CD4-positive, alpha-beta T cell treated with Interleukin-17A for 4 hours (primary cell): ENCODE results near the gene SEC16A.

Experiments
- DNase-seq: peaks from one replicate; pipeline ENCODE4 v3.0.0-alpha.2; 2020; ENCODE audit warnings: mixed read lengths

The SEC16A gene

DNA sequence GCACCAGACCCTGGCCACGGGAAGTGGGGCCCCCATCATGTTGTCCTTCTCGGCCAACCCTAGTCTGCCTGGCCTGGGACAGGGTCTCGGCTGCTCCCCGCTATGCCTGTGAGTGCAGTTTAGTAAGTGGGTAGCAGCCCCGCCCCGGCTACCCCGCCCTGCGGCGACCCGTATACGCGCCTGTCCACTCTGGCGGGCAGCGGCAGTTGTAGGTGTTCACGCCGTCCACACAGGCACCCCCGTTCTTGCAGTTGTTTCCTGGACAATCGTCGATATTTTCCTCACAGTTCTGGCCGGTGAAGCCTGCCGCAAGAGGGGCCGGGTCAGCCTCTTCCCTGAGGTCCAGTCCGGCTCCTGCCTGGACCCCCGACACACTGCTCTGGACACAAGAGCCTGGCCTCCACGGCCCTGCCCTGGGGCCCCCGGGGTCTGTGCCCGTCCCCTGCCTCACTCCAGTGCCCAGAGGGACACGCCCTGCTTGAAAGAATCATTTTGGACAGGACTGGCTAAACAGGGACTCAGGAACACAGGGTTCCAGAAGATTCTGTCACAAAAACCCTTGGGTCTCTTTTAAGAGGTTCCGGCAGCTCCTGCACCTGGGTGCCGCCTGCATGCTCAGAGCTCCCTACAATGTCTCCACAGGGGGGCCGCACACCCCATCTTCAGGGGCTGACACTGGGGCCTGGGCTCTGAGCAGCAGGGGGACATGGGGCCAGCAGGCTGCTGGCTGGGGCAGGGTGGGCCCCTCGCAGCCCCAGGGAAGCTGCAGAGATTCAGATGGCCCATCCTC lies 36.6 kb upstream of the SEC16A start:
- DNase-seq = no peak

DNA sequence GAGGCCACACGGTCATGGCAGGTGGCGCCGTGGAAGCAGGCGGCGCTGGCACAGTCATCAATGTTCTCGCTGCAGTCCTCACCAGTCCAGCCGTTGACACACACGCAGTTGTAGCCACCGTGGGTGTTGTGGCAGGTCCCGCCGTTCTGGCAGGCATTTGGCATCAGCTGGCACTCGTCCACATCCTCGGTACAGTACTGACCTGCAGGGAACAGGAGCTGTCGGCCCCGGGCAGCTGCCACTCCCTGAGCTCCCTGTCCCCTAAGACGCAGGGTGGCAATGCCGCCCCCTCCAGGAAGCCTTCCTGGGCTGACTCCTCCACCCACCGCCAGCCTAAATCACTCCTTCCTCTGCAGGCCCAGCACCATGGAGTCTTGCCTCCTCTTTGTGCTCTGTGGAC lies 35.8 kb upstream of the SEC16A start:
- no peak for DNase-seq

DNA sequence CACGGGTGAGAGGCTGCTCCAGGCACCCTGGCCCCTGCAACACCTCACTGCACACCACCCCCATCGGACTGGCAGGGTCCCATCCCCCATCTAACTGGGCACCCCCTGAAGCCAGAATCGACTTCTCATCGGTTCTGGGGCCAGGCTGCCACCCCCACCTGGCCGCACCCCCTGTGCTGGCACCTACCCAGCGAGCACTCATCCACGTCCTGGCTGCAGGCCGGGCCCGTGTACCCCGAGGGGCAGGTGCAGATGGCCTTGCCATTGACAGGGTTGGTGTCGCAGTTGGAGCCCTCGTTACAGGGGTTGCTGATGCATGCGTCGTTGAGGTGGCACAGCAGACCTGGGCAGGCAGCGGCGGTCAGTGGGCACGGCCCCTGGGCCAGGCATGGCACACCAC lies 35.1 kb upstream of the SEC16A start:
- DNase-seq = no peak

DNA sequence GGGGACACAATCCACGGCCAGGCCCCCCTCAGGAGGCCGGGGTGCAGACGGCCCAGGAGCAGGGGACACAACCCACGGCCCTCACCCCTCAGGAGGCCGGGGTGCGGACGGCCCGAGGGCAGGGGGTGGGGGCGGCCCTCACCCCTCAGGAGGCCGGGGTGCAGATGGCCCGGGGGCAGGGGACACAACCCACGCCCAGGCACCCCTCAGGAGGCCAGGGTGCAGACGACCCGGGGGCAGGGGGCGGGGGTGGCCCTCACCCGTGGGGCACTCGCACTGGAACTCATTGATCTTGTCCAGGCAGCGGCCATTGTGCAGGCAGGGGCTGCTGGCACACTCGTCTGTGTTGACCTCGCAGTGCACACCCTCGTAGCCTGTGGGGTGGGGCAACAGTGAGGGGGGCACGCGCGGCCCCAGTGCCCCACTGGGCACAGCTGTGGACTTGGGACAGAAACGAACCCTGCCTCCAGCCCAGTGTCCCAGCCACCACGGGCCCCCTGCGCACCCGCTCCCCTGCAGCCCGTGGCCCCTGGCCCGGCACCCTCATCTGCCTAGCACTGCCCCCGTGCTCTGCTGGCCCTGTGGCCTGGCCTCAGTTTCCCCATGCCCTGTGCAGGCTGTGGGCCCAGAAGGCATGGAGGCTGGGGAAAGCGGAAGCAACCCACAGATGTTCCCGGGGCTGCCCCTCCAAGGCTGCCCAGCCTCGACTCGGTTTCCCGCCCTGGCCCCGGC lies 34.3 kb upstream of the SEC16A start:
- no peak for DNase-seq

DNA sequence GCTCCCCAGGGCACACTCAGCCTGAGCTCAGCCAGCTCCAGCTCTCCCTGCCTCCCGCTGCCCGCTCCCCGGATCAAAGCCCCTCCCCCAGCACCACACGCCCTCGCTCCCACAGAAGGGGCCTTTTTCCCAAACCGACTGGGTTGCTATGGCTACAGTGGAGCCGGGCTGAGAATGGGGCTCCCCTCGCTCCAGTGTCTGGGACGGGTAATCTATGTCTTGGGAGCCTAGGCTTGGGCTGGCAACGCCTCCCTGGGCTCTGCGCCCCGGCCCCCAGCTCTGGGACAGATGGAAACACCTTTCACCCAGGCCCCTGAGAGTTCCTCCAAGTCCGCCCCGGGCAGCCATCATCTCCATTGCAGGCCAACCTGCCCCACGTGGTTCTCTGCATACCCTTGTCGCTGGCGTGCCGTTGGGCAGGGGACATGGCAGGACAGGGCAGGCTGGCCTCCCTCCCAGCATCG lies 33.4 kb upstream of the SEC16A start:
- DNase-seq = no peak

DNA sequence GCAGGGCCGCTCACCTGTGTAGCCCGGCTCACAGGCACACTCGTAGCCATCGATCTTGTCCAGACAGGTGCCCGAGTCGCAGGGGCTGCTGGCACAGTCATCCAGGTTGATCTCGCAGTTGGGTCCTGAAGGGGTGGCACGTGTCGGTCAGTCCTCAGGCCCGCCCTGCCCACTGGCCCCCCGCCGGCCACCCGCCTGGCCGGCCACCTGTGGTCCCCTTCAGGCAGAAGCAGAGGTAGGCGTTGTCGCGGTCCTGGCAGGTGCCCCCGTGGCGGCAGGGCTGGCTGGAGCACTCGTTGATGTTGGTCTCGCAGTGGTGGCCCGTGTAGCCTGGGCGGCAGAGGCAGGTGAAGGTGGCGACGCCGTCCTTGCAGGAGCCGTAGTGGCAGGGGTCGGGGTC lies 32.4 kb upstream of the SEC16A start:
- DNase-seq = no peak

DNA sequence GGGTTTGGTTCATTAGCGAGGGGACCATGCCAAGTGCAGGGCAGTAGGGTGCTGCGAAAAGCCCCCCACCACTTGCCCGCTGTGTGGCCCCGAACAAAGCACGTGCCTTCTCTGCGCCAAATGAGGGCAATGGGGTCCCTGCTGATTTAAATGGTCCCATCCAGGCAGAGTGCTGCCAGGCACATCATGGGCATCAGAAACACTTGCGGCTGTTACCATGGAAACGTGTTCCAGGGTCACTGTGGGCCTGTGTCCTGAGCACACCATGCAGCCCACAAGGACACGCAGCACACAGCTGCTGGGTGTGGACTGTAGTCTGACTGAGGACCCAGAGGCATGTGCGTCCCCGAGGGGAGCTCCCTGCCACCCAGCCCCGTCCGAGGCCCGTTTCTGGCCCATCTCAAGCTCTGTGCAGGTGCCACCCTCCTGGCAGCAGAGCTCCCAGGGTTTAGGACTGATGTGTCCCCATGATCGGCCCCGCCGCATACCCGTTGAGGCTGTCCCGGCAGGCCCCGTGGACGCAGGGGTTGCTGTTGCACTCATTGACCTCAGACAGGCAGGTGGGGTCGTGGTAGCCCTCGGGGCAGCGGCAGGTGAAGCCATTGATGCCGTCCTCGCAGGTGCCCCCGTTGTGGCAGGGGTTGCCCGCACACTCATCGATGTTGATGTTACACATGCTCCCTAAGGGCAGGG lies 31.3 kb upstream of the SEC16A start:
- no peak for DNase-seq

DNA sequence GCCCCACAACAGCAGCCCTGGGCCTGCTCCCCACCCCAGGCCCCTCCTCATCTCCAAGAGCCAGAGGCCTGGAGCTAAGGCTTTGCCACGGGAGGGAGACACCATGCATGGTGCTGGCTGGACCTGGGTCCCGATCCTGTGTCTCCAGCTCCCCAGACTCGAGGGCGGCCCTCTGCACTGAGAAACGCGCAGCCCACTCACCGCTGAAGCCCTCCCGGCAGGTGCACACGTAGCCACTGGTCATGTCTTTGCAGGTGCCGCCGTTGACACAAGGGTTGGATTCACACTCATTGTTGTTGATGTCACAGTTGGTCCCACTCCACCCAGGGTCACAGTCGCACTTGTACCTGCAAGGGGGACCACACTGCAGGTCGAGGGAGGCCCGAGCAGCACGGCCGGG lies 30.4 kb upstream of the SEC16A start:
- DNase-seq = no peak

DNA sequence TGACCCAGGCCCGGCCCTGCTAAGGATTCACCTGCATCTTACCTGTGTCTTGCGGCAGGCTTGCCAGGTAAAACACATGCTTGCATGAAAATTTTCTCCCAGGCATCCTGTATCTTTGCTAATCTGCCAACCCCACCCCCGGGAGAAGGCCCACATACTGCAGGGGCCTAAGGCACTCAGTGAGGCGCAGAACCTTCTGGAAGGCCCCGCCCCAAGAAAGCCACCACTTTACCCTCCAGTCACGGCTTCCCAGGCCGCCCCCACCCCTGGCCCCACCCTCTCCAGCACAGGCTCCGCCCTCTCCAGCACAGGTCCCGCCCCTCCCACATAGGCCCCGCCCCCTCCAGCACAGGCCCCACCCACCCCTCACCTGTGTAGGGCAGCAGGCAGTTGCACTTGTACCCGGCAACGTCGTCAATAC lies 29.8 kb upstream of the SEC16A start:
- peak; percentile 25 for DNase-seq

DNA sequence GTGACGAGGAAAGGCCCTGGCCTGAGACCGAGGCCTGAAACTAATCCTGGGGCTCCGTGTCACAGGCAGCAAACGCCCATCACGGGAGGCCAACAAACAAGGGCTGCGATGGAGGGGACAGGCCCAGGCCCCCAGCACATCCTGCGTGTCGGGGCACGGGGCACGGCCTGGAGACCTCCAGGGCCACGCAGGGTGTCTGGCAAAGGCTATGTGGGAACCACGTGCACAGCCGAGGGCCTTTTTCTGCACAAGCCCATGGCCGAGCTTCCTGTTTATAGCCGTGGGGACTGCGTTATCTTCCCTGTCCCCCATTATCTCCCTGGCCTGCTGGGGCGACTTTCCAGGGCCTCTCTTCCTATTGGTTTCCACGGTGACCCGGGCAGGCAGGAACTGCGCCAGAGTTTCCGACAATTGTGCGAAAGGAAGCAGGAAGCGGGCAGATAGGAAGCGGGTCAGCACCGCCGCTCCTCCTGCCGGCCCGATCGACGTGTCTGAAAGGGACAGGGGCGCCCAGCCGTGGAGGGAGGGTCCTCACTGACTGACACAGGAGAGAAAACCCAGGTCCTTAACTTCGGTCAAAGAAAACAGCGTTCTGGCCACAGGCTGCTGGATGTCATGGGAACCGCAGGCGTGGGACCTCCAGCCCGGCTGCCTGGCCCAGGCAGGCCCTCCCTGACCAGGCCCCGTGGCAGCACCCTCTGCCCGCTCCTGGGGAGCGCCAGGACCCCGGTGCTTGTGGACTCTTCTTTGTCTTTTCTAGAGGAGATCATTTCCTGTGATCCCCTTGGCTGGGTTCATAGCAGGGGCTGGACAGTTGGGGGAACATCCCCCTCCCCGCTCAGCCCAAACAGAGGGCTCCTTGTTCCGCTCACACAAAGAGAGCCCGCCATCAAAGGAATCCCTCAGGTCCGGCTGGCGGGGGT lies 29.1 kb upstream of the SEC16A start:
- DNase-seq = no peak

DNA sequence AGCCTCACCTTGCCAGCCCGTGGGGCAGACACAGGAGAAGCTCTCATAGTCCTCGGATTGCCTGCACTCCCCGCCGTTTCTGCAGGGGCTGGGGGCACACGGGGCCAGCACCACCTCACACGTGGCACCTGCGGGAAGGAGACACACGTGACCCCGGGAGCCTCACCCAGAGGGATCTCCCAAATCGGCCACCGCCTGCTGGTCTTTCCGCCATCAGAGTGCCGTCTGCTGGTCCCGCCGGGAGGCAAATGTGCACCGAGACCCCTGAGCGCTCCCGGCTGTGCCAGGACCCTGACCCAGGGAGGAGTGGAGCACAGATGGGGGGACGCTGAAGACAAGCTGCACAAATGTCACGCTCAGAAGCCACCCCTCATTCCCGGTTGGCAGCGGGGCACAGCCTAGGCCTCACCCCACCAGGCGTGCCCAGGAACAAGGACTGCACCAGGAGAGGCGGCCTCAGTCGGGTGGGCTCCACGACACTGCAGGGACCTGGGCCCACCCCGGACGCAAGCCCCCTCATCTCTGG lies 28.4 kb upstream of the SEC16A start:
- no peak for DNase-seq

DNA sequence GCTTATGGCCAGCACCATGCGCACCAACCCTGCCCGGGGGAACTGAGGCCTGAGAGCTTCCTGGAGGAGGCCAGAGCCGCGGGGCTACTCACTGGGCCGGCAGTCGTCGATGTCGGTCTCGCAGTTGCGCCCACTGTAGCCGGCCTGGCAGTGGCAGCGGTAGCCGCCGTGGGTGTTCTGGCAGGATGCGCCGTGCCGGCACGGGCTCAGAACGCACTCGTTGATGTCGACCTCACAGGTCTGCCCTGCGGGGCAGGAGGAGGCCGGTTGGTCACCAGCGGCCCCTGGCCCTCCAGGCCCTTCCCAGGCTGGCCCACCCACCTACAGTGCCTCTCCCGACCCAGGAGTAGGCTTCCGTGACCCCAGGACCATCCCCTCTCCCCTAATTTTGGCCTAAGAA lies 27.7 kb upstream of the SEC16A start:
- no peak for DNase-seq

DNA sequence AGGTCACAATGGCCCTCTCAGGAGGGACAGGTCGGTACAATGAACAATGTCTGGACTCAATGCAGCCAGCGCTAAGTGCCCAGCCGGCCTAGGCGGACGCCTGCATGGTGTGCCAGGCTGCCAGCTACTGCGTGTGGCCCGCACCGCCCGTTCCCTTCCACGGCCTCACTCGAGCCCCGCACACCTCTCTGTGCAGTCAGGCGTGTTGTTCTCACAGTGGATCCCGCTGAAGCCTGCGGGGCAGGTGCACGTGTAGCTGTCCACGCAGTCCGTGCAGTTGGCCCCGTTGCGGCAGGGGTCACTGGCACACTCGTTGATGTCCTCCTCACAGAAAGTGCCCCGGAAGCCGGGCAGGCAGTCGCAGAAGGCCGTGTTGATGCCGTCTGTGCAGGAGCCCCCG lies 26.7 kb upstream of the SEC16A start:
- no peak for DNase-seq

DNA sequence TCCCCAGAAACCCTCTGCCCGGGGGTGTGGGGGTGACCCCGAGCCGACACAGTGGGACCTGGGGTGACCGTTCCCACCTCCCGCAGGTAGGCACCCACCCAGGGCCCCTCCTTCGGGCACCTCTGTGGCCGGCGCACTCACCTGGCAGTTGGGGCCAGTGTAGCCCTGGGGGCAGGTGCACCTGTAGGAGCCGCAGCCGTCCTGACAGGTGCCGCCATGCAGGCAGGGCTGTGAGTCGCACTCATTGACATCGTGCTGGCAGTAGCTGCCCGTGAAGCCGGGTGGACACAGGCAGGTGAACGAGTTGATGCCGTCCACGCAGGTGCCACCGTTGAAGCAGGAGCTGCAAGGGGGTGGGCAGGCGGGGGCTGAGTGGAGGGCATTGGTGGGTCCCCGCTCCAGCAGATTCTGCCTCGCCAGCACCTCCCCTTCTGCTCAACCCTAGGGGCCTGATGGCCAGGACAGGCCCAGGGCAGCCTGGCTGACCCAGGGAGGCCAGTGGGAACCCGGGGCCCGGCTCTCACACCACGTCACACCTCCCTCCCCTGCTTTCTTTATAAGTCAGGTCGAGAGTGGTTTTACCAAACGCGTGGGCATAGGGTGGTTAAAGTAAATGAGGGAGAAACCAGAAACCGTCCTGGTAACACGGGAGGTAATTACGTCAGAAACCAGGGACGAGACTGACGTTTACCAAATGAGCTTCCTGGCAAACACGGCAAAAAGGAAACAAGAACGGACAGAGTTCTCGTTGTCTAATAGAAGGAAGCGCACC lies 26.1 kb upstream of the SEC16A start:
- DNase-seq = no peak

DNA sequence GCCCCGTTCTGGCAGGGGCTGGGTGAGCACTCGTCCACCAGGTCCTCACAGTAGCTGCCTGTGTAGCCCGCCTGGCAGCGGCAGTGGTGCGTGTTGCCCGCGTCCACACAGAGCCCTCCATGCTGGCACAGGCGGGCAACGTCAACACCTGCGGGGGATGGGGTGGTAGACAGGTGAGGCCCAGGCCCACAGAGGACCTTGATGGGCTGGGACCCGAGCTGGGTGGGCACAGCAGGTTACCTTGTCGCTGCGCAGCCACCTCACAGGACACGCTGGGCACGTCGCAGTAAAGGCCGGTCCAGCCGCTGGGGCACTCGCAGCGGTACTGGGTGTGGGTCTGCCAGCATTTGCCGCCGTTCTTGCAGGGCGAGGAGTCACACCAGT lies 25.1 kb upstream of the SEC16A start:
- no peak for DNase-seq

DNA sequence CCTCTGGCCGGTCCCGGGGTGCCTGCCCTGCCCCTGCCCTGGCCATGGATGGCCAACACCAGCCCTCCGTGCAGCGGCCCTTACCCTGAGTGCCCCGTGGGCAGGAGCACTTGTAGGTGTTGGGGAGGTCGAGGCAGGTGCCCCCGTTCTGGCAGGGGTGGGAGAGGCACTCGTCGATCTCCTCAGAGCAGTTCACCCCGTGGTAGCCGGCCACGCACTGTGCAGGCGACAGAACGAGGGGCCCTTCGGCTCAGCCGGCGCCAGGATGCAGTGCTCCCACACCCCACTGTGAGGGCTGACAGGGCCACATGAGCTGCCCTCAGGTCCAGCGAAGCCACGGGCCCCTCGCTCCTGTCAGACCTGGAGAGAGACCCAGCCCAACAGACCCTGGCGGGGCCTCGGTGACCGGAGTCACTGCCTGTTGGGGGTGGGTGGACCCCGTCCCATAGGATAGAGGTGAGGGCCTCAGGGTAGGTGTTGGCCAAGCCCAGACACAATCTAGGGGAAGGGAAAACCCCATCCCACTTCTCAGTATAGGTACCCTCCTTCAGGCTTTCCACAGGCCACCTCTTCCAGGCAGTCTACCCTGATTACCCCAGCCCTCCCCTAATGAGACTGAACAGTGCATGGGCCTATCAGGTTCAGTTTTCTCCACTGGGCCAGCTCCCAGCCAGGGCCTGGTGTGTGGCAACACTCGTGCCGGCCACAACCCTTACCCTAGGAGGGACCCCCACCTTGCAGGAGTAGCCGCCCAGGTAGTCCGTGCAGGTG lies 24.6 kb upstream of the SEC16A start:
- no peak for DNase-seq

DNA sequence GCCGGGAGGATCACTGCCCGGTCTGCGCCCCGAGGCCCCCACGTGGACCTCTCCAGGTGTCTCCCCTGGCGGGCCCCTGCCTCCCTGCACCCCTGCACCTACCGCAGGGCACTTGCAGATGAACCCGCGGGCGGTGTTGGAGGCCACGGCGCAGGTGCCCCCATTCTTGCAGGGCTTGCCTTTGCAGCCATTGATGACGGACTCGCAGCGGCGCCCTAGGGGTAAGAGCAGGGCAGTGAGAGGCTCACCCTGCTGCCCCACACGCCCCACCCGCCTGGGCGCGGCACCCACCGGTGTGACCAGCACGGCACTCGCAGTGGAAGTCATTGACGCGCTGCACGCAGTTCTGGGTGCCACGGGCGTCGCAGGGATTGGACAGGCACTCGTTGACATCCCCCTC lies 23.6 kb upstream of the SEC16A start:
- DNase-seq = no peak

DNA sequence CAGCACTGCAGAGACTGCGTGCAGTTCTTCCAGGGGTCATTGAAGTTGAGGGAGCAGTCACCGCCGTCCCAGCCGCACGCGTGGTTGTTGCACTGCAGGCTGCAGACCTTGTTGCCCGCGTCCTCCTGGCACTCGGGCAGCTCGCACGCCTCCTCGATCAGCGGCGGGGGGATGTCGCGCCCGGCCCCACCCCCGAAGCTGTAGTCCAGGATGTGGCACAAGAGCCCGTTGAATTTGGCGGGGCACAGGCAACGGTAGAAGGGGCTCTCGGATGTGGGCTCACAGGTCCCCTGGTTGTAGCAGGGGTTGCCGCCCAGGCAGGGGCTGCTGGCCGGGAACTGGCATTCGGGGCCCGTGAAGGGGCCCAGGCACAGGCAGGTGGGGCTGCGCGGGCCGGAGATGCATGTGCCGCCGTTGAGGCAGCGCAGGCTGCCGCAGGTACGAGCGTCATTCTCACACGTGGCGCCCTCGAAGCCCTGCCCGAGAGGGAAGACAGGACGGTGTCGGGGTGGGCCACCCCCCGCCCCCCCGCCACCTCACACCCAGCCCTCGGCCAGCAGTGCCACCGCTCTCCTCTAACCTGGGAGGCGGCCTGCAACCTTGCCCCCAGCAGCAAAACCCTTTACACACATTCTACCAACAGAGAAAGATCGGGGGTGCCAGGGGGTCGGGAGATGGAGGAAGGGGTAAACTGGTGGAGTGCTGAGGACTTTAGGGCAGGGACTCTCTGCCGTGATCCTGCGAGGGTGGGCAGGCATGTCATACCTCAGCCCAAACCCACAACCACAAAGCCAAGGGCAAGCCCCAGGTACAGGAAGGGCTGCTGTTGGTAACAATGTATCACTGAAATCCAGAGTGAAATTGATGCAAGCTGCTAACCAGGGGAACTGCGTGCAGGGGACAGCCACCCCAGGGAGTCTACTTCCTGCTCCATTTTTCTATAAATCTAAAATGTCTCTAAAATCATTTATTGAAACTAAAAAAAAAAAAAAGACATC lies 22.9 kb upstream of the SEC16A start:
- no peak for DNase-seq

DNA sequence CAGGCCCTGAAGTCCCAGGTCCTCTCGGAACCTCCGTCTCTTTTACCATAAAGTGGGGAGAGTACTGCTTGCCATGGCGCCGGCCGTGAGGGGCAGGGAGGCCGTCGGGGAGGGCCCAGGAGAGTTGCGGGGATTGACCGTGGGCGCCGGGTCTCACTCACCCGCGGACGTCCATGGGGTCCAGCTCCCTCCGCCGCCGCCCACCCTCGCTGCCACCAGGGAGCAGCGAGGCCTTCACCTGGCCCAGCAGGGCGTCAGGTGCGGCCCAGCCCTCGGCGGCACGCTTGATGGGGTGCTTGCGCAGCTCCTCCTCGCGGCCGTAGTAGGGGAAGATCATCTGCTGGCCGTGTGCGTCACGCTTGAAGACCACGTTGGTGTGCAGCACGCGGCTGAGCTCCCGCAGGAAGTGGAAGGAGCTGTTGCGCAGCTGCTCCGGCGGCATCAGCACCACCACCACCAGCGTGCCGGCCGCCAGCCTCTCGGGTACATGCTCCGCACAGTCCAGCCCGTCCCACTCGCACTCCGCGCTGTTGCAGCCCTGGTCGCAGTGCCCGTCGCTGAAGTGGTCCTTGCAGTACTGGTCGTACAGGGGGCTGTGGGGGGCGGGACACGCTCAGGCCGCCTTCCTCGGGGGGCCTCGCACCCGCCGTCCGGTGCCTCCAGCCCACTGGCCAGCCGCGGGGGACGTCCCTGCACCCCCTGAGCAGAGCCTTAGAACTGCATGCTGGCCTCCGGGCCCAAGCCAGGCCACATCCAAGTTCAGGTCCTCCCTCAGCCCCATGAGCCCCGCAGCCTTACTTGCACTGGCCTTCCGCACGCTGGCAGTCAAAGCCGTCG lies 21.9 kb upstream of the SEC16A start:
- no peak for DNase-seq
